Uterus (tissue), 4 donors: Measurements from ENCODE around the gene KCNAB1. TPM values are rescaled to one million over a fixed set of nuclear protein-coding genes. Genes with fewer than 3 reads are reported as not detected.

Source experiments
- DNase-seq, 2 donors: peaks; one replicate each; pipeline ENCODE4 v3.0.0-alpha.2; 2019 to 2020
- H3K27ac ChIP-seq, 2 donors: fragments of 200-600 bp; sonication (generic); 1 replicate in 1 of 2; 2 replicates in 1 of 2; pipeline ENCODE4 v1.5.1; 2016 to 2018
- H3K27me3 ChIP-seq, 2 donors: fragments of 200-600 bp; sonication (generic); one replicate each; pipeline ENCODE4 v1.5.1; 2018 to 2019; ENCODE audit warnings: control low read depth in 1 of 2
- H3K36me3 ChIP-seq, 2 donors: fragments of 200-600 bp; sonication (generic); one replicate each; pipeline ENCODE4 v1.5.1; 2019; ENCODE audit warnings: control low read depth in 1 of 2
- H3K4me1 ChIP-seq, 2 donors: fragments of 200-600 bp; sonication (generic); one replicate each; pipeline ENCODE4 v1.5.1; 2018 to 2019; ENCODE audit warnings: control low read depth in 1 of 2
- H3K4me3 ChIP-seq, 2 donors: fragments of 200-600 bp; sonication (generic); 1 replicate in 1 of 2; 2 replicates in 1 of 2; pipeline ENCODE4 v1.5.1; 2018 to 2019; ENCODE audit warnings: mild to moderate bottlenecking in 1 of 2
- H3K9me3 ChIP-seq, 2 donors: fragments of 200-600 bp; sonication (generic); one replicate each; pipeline ENCODE4 v1.5.1; 2019; ENCODE audit warnings: control low read depth in 1 of 2
- POLR2A ChIP-seq, 2 donors: fragments of 450-650 bp; IDR thresholded peaks; one replicate each; pipeline ENCODE4 v1.6.1; 2016; ENCODE audit warnings: antibody characterized with exemption in 2 of 2, mild to moderate bottlenecking in 1 of 2, moderate library complexity in 1 of 2
- intact Hi-C: fragments of 100-400 bp; cut with DNase I; formaldehyde crosslinking; loops from one replicate; pipeline ENCODE4 v1.15.1; 2023; ENCODE audit warnings: low total_unique reads
- total RNA-seq, 4 donors: library from RNA; depleted of rRNA in 3 of 4; stranded (reverse); fragments of >200 nt in 3 of 4; gene quantifications; one replicate each; pipeline versions ENCODE4 v1.1.0 to v1.2.4, GENCODE V29; 2014 to 2023
- TF ChIP-seq, protein P1 (sequence below), 4 experiments: fragments of 200-600 bp in 2 of 4; fragments of 450-650 bp in 2 of 4; sonication (generic) in 2 of 4; IDR thresholded peaks; one replicate each; pipeline ENCODE4 v1.5.1; 2016 to 2019; ENCODE audit warnings: antibody characterized with exemption in 4 of 4, mild to moderate bottlenecking in 2 of 4, moderate library complexity in 1 of 4
- donor health status: DM: yes; HTN: yes; CAD: no.

Gene KCNAB1
- total RNA-seq, 4 donors from 2014 or later, result 1.3 to 12.8 (median 6.8) TPM

- TF ChIP-seq, protein P1, sequence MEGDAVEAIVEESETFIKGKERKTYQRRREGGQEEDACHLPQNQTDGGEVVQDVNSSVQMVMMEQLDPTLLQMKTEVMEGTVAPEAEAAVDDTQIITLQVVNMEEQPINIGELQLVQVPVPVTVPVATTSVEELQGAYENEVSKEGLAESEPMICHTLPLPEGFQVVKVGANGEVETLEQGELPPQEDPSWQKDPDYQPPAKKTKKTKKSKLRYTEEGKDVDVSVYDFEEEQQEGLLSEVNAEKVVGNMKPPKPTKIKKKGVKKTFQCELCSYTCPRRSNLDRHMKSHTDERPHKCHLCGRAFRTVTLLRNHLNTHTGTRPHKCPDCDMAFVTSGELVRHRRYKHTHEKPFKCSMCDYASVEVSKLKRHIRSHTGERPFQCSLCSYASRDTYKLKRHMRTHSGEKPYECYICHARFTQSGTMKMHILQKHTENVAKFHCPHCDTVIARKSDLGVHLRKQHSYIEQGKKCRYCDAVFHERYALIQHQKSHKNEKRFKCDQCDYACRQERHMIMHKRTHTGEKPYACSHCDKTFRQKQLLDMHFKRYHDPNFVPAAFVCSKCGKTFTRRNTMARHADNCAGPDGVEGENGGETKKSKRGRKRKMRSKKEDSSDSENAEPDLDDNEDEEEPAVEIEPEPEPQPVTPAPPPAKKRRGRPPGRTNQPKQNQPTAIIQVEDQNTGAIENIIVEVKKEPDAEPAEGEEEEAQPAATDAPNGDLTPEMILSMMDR (IDR thresholded peaks at IDR 0.05), result no peak
- TF ChIP-seq POLR2A (IDR thresholded peaks at IDR 0.05), result no peak
- Histone ChIP-seq H3K27me3 (no peaks in the 10 kb centered on the region), H3K4me3 (no peak overlapping the region), H3K27ac (no peak overlapping the region), H3K4me1 (no peaks in the 10 kb centered on the region), H3K36me3 (no peaks in the 10 kb centered on the region), H3K9me3 (no peaks in the 10 kb centered on the region)
- intact Hi-C loops, result no loop called here
- no peak for DNase-seq
Observed at GRCh38 chr3:156170571-156170970, 50.2 kb downstream of the KCNAB1 start.

DNA sequence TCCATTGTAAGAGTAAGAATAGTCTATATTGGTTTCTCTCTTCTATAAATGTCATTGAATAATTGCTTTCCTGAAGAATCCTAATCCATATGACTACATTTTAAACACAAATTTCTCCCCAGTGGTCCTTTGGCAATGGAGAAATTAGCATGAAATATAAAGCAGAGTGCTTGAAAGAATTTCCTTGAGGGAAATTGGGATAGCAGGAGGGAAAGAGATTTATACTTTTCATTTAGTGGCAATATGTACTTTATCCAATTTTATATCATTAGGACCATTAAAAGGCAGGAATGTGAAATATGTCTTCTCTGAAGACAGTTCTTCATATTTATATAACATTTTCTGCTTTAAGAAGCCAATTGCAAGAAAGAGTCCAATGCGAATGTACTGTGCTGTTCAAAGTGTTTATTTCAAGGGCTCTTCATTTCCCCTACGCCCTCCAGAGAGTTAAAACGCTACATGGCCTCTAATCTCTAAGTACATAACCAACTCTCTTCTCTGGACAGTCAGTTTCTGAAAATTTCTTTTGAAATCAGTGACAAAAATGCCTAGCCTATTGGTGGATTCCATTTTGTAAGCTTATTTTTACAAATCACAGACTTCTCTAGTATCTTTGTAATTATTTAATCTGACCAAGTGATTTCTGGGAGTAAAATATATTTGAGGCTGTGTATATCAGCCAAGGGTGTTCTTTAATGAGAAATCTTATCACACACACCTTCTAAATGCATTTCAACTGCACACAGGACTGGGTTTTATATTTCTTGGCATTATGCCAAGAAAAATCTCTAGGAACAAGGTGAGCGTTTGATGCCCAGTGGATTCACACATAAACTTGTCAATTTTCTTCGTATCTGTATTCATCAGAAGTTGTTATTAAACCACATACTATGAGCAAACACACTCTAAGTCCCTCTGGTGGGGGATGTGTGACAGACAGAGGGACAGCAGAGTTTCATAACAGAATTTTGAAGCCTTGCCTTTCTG lies 51.2 kb downstream of the KCNAB1 start:
- no peak overlapping the region for H3K4me3 ChIP-seq
- intact Hi-C loops, result no loop called here
- TF ChIP-seq POLR2A (IDR thresholded peaks at IDR 0.05), result no peak
- TF ChIP-seq, protein P1 (IDR thresholded peaks at IDR 0.05), result no peak
- H3K36me3 ChIP-seq, result no peaks in the 10 kb centered on the region
- H3K9me3 ChIP-seq, result no peaks in the 10 kb centered on the region
- H3K27me3 ChIP-seq, result no peaks in the 10 kb centered on the region
- no peak for DNase-seq
- H3K27ac ChIP-seq, result no peak overlapping the region
- no peaks in the 10 kb centered on the region for H3K4me1 ChIP-seq

DNA sequence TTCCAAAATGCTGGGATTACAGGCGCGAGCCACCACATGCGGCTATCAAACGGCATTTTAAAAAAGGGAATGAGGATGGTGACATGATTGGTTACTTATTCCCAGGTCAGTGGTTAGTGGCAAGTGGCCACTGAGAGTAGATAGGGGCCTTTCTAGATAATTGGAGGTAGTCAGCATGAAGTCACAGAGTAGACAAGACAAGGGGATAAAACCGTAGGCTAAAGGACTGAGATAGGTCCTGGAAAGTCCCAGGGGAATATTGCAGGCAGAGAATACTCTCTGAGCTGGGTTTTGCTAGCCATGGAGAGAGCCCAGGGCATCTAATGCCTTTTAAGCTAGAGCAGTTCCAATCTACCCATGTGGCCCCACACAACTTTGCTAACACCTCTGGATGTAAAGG lies 52.2 kb downstream of the KCNAB1 start:
- no peak overlapping the region for H3K27ac ChIP-seq
- H3K9me3 ChIP-seq, result no peaks in the 10 kb centered on the region
- intact Hi-C loops, result no loop called here
- H3K27me3 ChIP-seq, result no peaks in the 10 kb centered on the region
- H3K4me1 ChIP-seq, result no peaks in the 10 kb centered on the region
- H3K4me3 ChIP-seq, result no peak overlapping the region
- H3K36me3 ChIP-seq, result no peaks in the 10 kb centered on the region
- no peak for DNase-seq
- TF ChIP-seq, protein P1 (IDR thresholded peaks at IDR 0.05), result no peak
- no peak for TF ChIP-seq POLR2A (IDR thresholded peaks at IDR 0.05)

DNA sequence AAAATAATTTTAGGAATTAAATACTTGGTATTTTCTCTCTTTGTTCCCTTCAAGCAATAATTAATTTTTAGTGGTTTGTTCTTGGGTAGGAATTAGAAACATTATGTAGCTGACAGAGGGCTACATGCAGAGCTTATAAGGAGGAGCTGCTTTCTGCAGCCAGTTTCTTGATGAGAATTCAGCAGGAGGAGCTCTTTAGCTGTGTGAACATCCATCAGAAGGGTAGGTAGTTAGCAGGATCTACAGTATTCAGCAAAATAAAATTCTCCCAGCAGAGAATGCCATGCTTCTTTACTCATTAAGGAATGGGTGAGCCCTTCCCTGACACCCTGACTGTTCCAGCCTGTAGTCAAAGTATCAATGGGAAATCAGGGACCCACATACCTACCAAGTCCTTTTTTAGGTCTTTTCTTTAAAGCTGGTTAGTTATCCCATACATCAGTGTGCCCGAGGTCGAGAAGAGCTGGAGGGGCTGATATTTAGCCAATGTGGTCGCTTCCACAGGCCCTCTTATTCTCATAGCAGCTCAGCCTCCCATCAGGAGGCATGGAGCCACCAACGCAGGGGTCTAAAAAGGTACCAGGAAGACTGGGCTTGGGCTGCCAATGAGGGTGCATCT lies 54.0 kb downstream of the KCNAB1 start:
- DNase-seq, result no peak
- no peaks in the 10 kb centered on the region for H3K36me3 ChIP-seq
- no peak overlapping the region for H3K4me3 ChIP-seq
- no peak for TF ChIP-seq POLR2A (IDR thresholded peaks at IDR 0.05)
- TF ChIP-seq, protein P1 (IDR thresholded peaks at IDR 0.05), result peak in 2 of 4 experiments; percentile 20 to 41
- H3K4me1 ChIP-seq, result no peaks in the 10 kb centered on the region
- intact Hi-C loops, result no loop called here
- no peaks in the 10 kb centered on the region for H3K27me3 ChIP-seq
- no peak overlapping the region for H3K27ac ChIP-seq
- H3K9me3 ChIP-seq, result no peaks in the 10 kb centered on the region

- Histone ChIP-seq H3K36me3 (no peaks in the 10 kb centered on the region), H3K27me3 (no peaks in the 10 kb centered on the region), H3K9me3 (no peaks in the 10 kb centered on the region), H3K27ac (no peak overlapping the region), H3K4me1 (no peaks in the 10 kb centered on the region), H3K4me3 (no peak overlapping the region)
- DNase-seq, result no peak
- no peak for TF ChIP-seq POLR2A (IDR thresholded peaks at IDR 0.05)
- TF ChIP-seq, protein P1 (IDR thresholded peaks at IDR 0.05), result no peak
- intact Hi-C loops, result no loop called here
Observed at GRCh38 chr3:156175570-156175969, 55.2 kb downstream of the KCNAB1 start.
